Endothelial cell of umbilical vein (primary cell): ENCODE measurements around the gene CACNA2D1. TPM values are rescaled to one million over a fixed set of nuclear protein-coding genes. Genes with fewer than 3 reads are reported as not detected.

Source experiments
- BruUV-seq: library from RNA; stranded (reverse); fragments of 400-500 nt; replicated peaks from 2 replicates; lab custom pipeline; 2021; lab: Mats Ljungman, UMichigan
- CTCF ChIA-PET: fragments of 300-600, 350-600 bp; sonication (Branson Sonifier 250); formaldehyde crosslinking; loops from one replicate; lab custom pipeline; 2021; ENCODE audit warnings: antibody characterized with exemption, inconsistent platforms; lab: Charles Lee
- POLR2A ChIA-PET: fragments of 300-600, 350-600 bp; sonication (Branson Sonifier 250); formaldehyde crosslinking; loops from one replicate; lab custom pipeline; 2021; ENCODE audit warnings: antibody characterized with exemption, inconsistent platforms; lab: Charles Lee
- DNase-seq: peaks from one replicate; pipeline ENCODE4 v3.0.0-alpha.2; 2011; ENCODE audit warnings: low read depth, low spot score
- FAIRE-seq: peaks from 2 replicates; lab custom pipeline; 2011; peaks lifted over from hg19 to GRCh38; lab: Jason Lieb, UNC
- H2AFZ ChIP-seq: 2 replicates; pipeline ENCODE4 v1.6.0; 2012; ENCODE audit warnings: low read depth, low read length, control low read depth, inconsistent platforms
- H3K27ac ChIP-seq: 2 replicates; pipeline ENCODE4 v1.5.1; 2011; ENCODE audit warnings: low read depth, mild to moderate bottlenecking, control low read depth, low read length, moderate library complexity; ENCODE audit not compliant: insufficient read depth
- H3K27me3 ChIP-seq, 2 experiments: 2 replicates each; pipeline versions ENCODE4 v1.6.0 to v1.6.1; 2011; ENCODE audit warnings: low read length in 2 of 2, mixed read lengths in 1 of 2; ENCODE audit not compliant: control insufficient read depth in 2 of 2, insufficient read depth in 2 of 2
- H3K36me3 ChIP-seq, 2 experiments: 2 replicates in 1 of 2; 3 replicates in 1 of 2; pipeline ENCODE4 v1.5.1; 2011; ENCODE audit warnings: low read length in 2 of 2, mild to moderate bottlenecking in 1 of 2, moderate library complexity in 1 of 2; ENCODE audit not compliant: control insufficient read depth in 2 of 2, insufficient read depth in 2 of 2; ENCODE audit errors: extremely low read depth in 1 of 2
- H3K4me1 ChIP-seq: 3 replicates; pipeline ENCODE4 v1.5.1; 2011; ENCODE audit warnings: mild to moderate bottlenecking, low read length; ENCODE audit not compliant: control insufficient read depth, insufficient read depth; ENCODE audit errors: extremely low read depth
- H3K4me2 ChIP-seq: 2 replicates; pipeline ENCODE4 v1.6.1; 2011; ENCODE audit warnings: low read length, control low read depth, mixed read lengths; ENCODE audit not compliant: insufficient read depth
- H3K4me3 ChIP-seq, 3 experiments: fragments of 200-600 bp in 1 of 3; sonication (generic), shearing (Covaris generic) in 1 of 3; replicated peaks in 1 of 3; 2 replicates each; pipeline ENCODE4 v1.5.1; 2011 to 2016; ENCODE audit warnings: control low read depth in 3 of 3, low read length in 3 of 3, mild to moderate bottlenecking in 2 of 3, inconsistent platforms in 1 of 3, low read depth in 1 of 3, moderate library complexity in 1 of 3; ENCODE audit not compliant: insufficient read depth in 1 of 3
- H3K79me2 ChIP-seq: 2 replicates; pipeline ENCODE4 v1.6.0; 2012; ENCODE audit warnings: low read length, inconsistent platforms; ENCODE audit not compliant: control insufficient read depth, insufficient read depth
- H3K9ac ChIP-seq: replicated peaks from 2 replicates; pipeline ENCODE3; 2011; ENCODE audit warnings: low read length, control low read depth; ENCODE audit not compliant: insufficient read depth; ENCODE audit errors: extremely low read depth
- H3K9me1 ChIP-seq: replicated peaks from 3 replicates; pipeline ENCODE4 v1.6.0; 2011; ENCODE audit warnings: mild to moderate bottlenecking, low read length; ENCODE audit not compliant: control insufficient read depth, insufficient read depth; ENCODE audit errors: extremely low read depth
- H3K9me3 ChIP-seq: replicated peaks from 2 replicates; pipeline ENCODE4 v1.5.1; 2012; ENCODE audit warnings: low read length, inconsistent platforms; ENCODE audit not compliant: control insufficient read depth, insufficient read depth
- H4K20me1 ChIP-seq: replicated peaks from 2 replicates; pipeline ENCODE3; 2011; ENCODE audit warnings: mild to moderate bottlenecking, low read length; ENCODE audit not compliant: control insufficient read depth, insufficient read depth; ENCODE audit errors: extremely low read depth
- EZH2 ChIP-seq: IDR thresholded peaks from 2 replicates; pipeline ENCODE4 v1.6.1; 2012; ENCODE audit warnings: borderline replicate concordance, low read depth, mild to moderate bottlenecking, moderate library complexity, low read length, inconsistent platforms; ENCODE audit not compliant: severe bottlenecking
- FOS ChIP-seq: IDR thresholded peaks from 2 replicates; pipeline ENCODE4 v1.6.1; 2011; ENCODE audit warnings: mild to moderate bottlenecking, low read length, moderate library complexity, borderline replicate concordance; ENCODE audit not compliant: insufficient read depth
- GATA2 ChIP-seq: IDR thresholded peaks from 2 replicates; pipeline ENCODE4 v1.7.0; 2011; ENCODE audit warnings: low read depth, mild to moderate bottlenecking, moderate library complexity, mixed read lengths, low read length; ENCODE audit not compliant: insufficient read length, insufficient read depth
- JUN ChIP-seq: IDR thresholded peaks from 2 replicates; pipeline ENCODE4 v1.6.1; 2011; ENCODE audit warnings: borderline replicate concordance, low read depth; ENCODE audit not compliant: insufficient read length, insufficient read depth
- MYC ChIP-seq: IDR thresholded peaks from one replicate; pipeline ENCODE4 v1.6.1; 2011; ENCODE audit warnings: mild to moderate bottlenecking, low read depth, low read length
- POLR2A ChIP-seq: IDR thresholded peaks from 2 replicates; pipeline ENCODE4 v1.6.1; 2012; ENCODE audit warnings: low read depth, mild to moderate bottlenecking, control low read depth, low read length
- POLR2AphosphoS5 ChIP-seq: IDR thresholded peaks from 2 replicates; pipeline ENCODE4 v1.6.1; 2012; ENCODE audit warnings: low read depth, mild to moderate bottlenecking, control low read depth, low read length, moderate library complexity; ENCODE audit not compliant: insufficient read depth
- dilution Hi-C: fragments of 300-500 bp; cut with MboI; formaldehyde crosslinking; loops from one replicate; pipeline ENCODE4 v1.15.0; 2019; ENCODE audit warnings: low sequenced_read_pairs; ENCODE audit not compliant: extremely low pct_ligation_motif_present
- intact Hi-C: fragments of 100-400 bp; cut with micrococcal nuclease; formaldehyde crosslinking; loops from one replicate; pipeline ENCODE4 v1.10.0; 2022
- polyA plus RNA-seq, 4 experiments: library from polyadenylated mRNA; depleted of rRNA in 3 of 4; stranded (reverse) in 3 of 4; unstranded in 1 of 4; fragments of >200 nt; gene quantifications; 2 replicates each; pipeline versions ENCODE4 v1.2.1 to v1.2.3, GENCODE V29; 2011 to 2012; ENCODE audit warnings: missing spikeins in 1 of 4
- total RNA-seq: library from RNA; stranded (reverse); gene quantifications from 2 replicates; pipeline ENCODE4 v1.2.3, GENCODE V29; 2021
- TF ChIP-seq, protein P1 (sequence below): IDR thresholded peaks from 2 replicates; pipeline ENCODE4 v1.6.1; 2011; ENCODE audit not compliant: insufficient read depth, insufficient read length
- TF ChIP-seq, protein P2 (sequence below), 2 donors: IDR thresholded peaks; 1 replicate in 1 of 2; 2 replicates in 1 of 2; pipeline ENCODE4 v1.5.1; 2011; ENCODE audit warnings: low read length in 2 of 2, mild to moderate bottlenecking in 2 of 2, moderate library complexity in 2 of 2, control low read depth in 1 of 2, inconsistent platforms in 1 of 2, low read depth in 1 of 2; ENCODE audit not compliant: insufficient read depth in 1 of 2; ENCODE audit errors: extremely low read depth in 1 of 2

The CACNA2D1 gene
- total and polyA plus RNA-seq, 2 donors (not counting 3 experiments of a cell fraction or from before 2014, with no cell fraction given), result 4.1 to 38.6 TPM

GRCh38 chr7:82327898-82328297 lies 115.7 kb downstream of the CACNA2D1 start:
- no peaks in the 10 kb centered on the region for H3K4me1 ChIP-seq
- POLR2A ChIA-PET, result no interaction called here
- no peak overlapping the region for H3K4me2 ChIP-seq
- no peak overlapping the region for H3K4me3 ChIP-seq
- no peaks in the 10 kb centered on the region for H3K27me3 ChIP-seq
- no peak overlapping the region for H2AFZ ChIP-seq
- no peaks in the 10 kb centered on the region for H3K9me1 ChIP-seq
- no peaks in the 10 kb centered on the region for H3K9me3 ChIP-seq
- no peak for FAIRE-seq
- intact Hi-C loops, result no loop called here
- CTCF ChIA-PET, result no interaction called here
- BruUV-seq, result no TSS peak
- H4K20me1 ChIP-seq, result no peaks in the 10 kb centered on the region
- no peak for TF ChIP-seq POLR2A
- TF ChIP-seq MYC, result no peak
- no peak for TF ChIP-seq POLR2AphosphoS5
- no peak for TF ChIP-seq EZH2
- TF ChIP-seq JUN, result no peak
- TF ChIP-seq, protein P1, sequence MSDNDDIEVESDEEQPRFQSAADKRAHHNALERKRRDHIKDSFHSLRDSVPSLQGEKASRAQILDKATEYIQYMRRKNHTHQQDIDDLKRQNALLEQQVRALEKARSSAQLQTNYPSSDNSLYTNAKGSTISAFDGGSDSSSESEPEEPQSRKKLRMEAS, result no peak
- no peak for TF ChIP-seq FOS
- TF ChIP-seq GATA2, result no peak
- TF ChIP-seq, protein P2, sequence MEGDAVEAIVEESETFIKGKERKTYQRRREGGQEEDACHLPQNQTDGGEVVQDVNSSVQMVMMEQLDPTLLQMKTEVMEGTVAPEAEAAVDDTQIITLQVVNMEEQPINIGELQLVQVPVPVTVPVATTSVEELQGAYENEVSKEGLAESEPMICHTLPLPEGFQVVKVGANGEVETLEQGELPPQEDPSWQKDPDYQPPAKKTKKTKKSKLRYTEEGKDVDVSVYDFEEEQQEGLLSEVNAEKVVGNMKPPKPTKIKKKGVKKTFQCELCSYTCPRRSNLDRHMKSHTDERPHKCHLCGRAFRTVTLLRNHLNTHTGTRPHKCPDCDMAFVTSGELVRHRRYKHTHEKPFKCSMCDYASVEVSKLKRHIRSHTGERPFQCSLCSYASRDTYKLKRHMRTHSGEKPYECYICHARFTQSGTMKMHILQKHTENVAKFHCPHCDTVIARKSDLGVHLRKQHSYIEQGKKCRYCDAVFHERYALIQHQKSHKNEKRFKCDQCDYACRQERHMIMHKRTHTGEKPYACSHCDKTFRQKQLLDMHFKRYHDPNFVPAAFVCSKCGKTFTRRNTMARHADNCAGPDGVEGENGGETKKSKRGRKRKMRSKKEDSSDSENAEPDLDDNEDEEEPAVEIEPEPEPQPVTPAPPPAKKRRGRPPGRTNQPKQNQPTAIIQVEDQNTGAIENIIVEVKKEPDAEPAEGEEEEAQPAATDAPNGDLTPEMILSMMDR (IDR thresholded peaks at IDR 0.05; ENCODE audit: extremely low read depth in 1 of 2, insufficient read depth in 1 of 2, low read depth in 1 of 2, low read length in 2 of 2), result no peak
- DNase-seq, result no peak
- H3K79me2 ChIP-seq, result no peaks in the 10 kb centered on the region
- no peaks in the 10 kb centered on the region for H3K36me3 ChIP-seq
- H3K9ac ChIP-seq, result no peak overlapping the region
- dilution Hi-C loops, result no loop called here
- H3K27ac ChIP-seq, result no peak overlapping the region
